Colon (tissue), 2 donors: Measurements from ENCODE around the gene MOCS1.

Experiments
- FAIRE-seq: peaks from 2 replicates; lab custom pipeline; 2012; peaks lifted over from hg19 to GRCh38; lab: Jason Lieb, UNC
- donor health status: control.
- donor health status: control.

MOCS1 gene

DNA sequence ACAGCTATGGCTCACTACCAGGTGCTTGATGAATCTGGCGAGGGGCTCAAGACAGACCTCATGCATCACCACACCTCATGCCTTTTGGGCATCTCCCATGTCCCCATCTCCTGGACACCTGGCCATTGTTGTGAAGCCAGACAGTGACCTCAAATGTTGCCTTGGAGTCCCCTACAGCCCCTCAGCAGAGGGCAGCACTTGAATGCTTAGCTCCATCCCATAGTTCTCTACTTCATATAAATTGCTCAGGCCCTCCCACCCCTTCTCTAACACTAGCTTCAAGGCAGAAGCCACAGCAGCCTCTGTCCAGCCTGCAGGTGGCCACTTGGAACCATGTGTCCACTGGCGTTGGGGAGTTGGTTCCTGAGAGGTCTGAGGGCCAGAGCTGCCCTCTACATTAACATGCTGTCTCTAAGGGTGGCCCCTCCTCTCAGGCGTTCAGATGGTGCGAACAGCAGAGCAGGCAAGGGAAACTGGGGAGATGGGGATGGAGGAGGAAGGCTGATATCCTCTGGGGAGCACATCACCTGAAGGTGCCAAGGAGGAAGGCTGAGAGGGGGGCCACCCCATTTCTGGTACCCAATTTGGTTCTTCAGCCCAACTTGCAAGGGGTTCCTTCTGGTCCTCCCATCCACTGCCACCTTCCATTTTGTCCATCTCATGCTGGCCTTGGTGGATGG lies 31.3 kb downstream of the MOCS1 start:
- no peak for FAIRE-seq

GRCh38 chr6:39902136-39902535 lies 32.1 kb downstream of the MOCS1 start:
- FAIRE-seq, result no peak

GRCh38 chr6:39901670-39902069 lies 32.6 kb downstream of the MOCS1 start:
- FAIRE-seq, result no peak

DNA sequence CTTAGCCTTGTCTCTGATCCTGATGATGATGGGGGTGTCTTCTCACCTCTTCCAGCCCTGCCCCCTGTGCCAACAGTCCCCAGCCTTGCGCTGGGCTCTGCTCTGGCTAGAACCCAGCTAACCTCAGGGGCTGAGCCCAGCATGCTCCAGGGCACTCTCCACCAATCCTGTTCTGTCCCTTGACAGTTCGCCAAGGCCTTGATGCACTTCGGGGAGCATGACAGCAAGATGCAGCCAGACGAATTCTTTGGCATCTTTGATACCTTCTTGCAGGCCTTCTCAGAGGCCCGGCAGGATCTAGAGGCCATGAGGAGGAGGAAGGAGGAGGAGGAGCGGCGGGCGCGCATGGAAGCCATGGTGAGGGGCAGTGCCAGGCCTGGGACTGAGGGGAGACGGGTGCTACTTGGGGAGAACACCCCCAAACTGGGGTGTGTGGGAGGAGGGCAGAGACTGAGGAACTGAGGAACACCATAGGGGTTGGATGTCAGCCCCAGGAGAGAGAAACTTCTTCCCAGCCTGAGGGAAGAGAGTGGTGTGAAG lies 33.1 kb downstream of the MOCS1 start:
- no peak for FAIRE-seq

- FAIRE-seq, result no peak
Measured at GRCh38 chr6:39899554-39900295, 34.5 kb downstream of the MOCS1 start.

DNA sequence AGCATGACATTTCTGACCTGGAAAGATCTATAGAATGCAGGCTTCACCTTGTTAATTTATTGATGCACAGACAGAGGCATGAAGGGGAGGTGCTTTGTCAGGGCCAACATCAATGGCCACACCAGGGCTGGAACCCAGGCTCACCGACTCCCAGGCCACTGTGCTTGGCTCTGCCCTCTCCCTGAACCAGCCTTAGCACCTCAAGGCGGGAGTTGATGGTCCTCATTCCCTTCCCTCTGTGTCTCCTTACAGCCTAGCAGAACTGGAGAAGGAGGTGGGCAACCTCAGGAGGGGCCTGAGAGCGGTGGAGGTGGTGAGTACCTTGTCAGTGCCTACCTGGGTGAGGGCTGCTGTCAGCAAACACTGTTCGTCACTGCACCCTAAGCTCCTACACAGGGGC lies 35.6 kb downstream of the MOCS1 start:
- no peak for FAIRE-seq

GRCh38 chr6:39897698-39898097 lies 36.6 kb downstream of the MOCS1 start:
- no peak for FAIRE-seq

GRCh38 chr6:39896701-39897100 lies 37.6 kb downstream of the MOCS1 start:
- FAIRE-seq, result no peak

GRCh38 chr6:39893286-39893685 lies 41.0 kb downstream of the MOCS1 start:
- no peak for FAIRE-seq

- no peak for FAIRE-seq
Measured at GRCh38 chr6:39892490-39893129, 41.7 kb downstream of the MOCS1 start.

DNA sequence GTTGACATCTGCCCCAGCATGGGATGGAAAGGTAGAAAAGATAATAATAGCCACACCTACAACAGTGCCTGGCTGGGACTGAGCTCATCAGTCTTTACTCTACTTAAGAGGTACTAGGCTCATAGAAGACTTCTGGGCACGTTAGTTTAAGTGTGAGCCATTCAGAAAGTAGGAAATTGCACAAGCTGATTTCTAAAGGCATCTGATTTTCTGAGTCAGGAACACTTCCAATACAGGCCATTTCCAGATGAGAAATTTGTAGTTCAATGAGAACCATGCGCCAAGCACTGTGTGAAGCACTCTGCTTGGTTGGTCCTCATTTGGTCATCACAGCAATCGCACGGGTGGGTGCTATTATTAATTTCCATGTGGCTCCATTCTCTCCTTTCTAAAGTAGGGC lies 42.3 kb downstream of the MOCS1 start:
- FAIRE-seq, result no peak

GRCh38 chr6:39891353-39891752 lies 42.9 kb downstream of the MOCS1 start:
- FAIRE-seq, result no peak

GRCh38 chr6:39889229-39889628 lies 45.0 kb downstream of the MOCS1 start:
- FAIRE-seq, result no peak

GRCh38 chr6:39887692-39888450 lies 46.4 kb downstream of the MOCS1 start:
- no peak for FAIRE-seq

- FAIRE-seq, result no peak
Measured at GRCh38 chr6:39886871-39887270, 47.4 kb downstream of the MOCS1 start.

- no peak for FAIRE-seq
Measured at GRCh38 chr6:39885691-39886090, 48.6 kb downstream of the MOCS1 start.

DNA sequence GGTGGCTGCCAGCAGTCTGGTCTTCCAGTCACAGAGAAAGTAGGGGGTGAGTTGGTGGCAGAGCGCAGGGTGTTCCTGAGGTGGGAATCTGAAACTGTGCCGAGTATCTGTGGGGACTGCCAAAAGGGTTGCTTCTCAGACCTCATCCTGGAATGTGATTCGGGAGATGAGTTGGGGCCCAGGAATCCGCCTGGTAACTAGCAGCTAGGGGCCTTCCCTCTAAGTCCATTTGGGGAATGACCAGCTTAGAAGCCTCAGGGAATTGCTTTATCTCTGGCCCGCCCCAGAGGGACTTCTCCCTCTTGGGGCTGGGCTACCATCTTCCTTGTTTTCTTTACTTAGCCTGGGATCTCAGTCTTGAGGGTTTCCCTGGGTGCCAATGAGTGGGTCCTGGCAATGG lies 49.6 kb downstream of the MOCS1 start:
- no peak for FAIRE-seq

DNA sequence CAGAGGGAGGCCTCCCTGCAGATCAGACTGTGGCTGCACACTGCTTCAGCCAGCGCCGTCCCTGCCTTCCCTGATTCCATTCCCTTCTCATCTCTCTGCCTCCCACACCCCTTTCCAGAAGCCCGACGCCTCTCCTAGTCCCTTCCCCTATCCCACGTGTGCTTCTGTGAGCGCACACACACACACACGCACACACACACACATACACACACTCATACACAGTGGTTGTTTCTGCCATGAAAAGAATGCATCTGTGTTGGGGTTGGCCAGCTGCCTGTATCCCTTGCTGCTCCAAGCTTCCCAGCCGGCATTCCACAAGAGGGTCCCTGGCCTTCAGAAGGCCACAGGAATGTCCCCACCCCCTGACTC lies 51.7 kb downstream of the MOCS1 start:
- FAIRE-seq, result no peak

GRCh38 chr6:39881851-39882530 lies 52.3 kb downstream of the MOCS1 start:
- FAIRE-seq, result no peak

GRCh38 chr6:39880594-39880993 lies 53.7 kb downstream of the MOCS1 start:
- FAIRE-seq, result no peak

- no peak for FAIRE-seq
Measured at GRCh38 chr6:39879535-39879934, 54.7 kb downstream of the MOCS1 start.

DNA sequence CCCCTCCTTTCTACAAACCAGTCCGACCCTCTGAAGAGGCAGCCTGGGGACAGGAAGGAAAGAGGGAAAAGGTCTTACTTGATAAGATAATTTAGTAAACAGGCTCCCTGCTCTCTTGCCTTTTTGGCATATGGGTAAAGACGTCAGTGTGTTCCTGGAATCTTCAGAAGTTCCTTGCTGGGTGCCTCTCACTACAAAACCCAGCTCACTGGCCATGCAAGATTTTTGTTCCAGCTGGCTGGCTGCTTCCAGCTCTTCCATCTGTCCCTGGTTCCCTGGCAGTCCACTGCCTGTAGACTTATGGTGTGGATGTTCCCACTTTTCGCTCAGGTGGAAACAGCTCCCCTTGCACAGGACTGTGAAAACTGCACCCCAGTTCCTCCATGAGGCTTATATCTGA lies 57.4 kb downstream of the MOCS1 start:
- FAIRE-seq, result no peak
